ENCODE measurements around the gene LRRC8E. TPM values are rescaled to one million over a fixed set of nuclear protein-coding genes. Genes with fewer than 3 reads are reported as not detected.
"Not testable (repeated sequence)": the region's sequence is repeated elsewhere in the genome, so short reads cannot be mapped to it uniquely, and the experiment has no call there.

Gene LRRC8E
- total RNA-seq, 6 experiments from 2014 or later: 4.9 to 7.3 (median 6.1) TPM

DNA sequence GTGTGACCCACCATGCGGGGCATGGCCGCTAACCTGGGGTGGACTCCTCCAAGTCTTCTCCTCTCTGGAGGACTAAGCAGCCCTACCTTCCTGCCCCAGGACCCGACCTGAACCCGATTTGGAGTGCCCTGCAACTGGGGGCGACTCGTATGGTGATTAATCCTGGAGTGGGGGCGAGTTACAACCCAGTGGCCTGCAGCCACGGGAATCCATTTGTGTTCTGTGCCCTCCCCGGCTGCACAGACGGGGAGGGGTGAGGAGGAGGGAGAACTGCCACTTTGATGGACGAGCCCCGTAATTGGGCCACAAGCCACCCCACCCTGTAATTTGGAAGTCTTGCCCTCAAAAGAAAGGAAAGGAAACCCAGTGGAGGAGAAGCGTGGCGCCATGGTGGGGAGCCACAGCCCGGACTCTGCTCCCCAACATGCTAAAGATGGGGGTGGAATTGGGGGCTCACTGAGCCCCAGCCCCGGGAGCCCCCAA is 32.2 kb upstream of the LRRC8E start:
- Mint-ChIP-seq H3K9me3 (no peaks in the 10 kb centered on the region), H3K27ac (no peak overlapping the region), H3K4me1 (ENCODE audit: low read depth) (peaks cover 6% of the 10 kb centered on the region; the same call in 1 of the 2 replicates), H3K27me3 (ENCODE audit: insufficient read depth) (peaks cover 7% of the 10 kb centered on the region), H3K36me3 (ENCODE audit: low read depth) (no peaks in the 10 kb centered on the region), H3K4me3 (no peak overlapping the region)
- no peak for DNase-seq
- TF ChIP-seq, protein P1, sequence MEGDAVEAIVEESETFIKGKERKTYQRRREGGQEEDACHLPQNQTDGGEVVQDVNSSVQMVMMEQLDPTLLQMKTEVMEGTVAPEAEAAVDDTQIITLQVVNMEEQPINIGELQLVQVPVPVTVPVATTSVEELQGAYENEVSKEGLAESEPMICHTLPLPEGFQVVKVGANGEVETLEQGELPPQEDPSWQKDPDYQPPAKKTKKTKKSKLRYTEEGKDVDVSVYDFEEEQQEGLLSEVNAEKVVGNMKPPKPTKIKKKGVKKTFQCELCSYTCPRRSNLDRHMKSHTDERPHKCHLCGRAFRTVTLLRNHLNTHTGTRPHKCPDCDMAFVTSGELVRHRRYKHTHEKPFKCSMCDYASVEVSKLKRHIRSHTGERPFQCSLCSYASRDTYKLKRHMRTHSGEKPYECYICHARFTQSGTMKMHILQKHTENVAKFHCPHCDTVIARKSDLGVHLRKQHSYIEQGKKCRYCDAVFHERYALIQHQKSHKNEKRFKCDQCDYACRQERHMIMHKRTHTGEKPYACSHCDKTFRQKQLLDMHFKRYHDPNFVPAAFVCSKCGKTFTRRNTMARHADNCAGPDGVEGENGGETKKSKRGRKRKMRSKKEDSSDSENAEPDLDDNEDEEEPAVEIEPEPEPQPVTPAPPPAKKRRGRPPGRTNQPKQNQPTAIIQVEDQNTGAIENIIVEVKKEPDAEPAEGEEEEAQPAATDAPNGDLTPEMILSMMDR (IDR thresholded peaks at IDR 0.05): no peak

DNA sequence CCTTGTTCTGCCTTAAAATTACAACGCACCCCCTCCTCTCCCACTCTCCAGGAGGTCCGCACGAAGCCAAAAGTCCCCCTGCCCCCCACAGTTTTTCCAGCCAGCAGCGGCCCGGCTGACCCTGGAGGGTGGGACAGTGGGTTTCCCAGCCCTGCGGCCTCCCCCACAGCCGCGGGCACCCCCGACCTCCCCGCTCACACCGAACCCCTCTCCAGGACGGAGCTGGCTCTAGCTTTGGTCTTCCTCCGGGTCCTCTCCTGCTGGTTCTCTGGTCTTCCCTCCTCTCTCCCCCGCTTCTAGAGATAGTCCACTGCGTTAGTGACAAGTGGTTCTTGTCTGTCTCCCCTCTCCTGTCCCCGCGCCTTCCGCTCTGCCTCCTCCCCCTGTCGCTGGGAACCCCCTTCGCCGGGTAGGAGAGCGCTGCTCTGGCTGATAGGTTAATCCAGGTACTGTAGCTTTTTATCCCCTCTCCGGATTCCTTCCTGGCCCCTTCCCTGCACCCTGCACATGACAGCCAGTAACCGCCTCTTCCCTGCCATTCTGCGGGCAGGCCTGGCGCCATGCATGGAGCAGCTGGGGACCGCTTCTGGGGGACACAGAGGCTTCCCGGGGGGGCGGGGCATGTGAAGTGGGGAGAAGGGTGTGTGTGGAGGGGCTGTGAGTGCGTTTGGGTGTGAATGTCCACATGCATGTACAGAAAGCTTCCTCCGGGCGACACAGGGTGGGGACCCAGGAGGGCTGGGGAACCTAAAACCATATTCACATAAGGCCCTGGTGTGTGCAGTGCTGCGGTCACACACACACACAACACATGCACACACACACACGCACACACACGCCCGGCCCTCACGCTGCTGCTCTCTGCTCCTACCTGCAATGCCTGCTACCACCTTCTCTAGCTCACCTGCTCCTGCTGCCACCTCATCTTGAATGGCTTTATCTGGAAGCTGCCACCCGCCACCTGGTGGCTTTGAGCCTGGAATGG is 31.3 kb upstream of the LRRC8E start:
- peaks cover 6% of the 10 kb centered on the region; the same call in 1 of the 2 replicates for H3K4me1 Mint-ChIP-seq (ENCODE audit: low read depth)
- H3K36me3 Mint-ChIP-seq (ENCODE audit: low read depth): no peaks in the 10 kb centered on the region
- H3K4me3 Mint-ChIP-seq: no peak overlapping the region
- peaks cover 7% of the 10 kb centered on the region for H3K27me3 Mint-ChIP-seq (ENCODE audit: insufficient read depth)
- TF ChIP-seq, protein P1 (IDR thresholded peaks at IDR 0.05): no peak
- no peak overlapping the region for H3K27ac Mint-ChIP-seq
- no peak for DNase-seq
- H3K9me3 Mint-ChIP-seq: no peaks in the 10 kb centered on the region

DNA sequence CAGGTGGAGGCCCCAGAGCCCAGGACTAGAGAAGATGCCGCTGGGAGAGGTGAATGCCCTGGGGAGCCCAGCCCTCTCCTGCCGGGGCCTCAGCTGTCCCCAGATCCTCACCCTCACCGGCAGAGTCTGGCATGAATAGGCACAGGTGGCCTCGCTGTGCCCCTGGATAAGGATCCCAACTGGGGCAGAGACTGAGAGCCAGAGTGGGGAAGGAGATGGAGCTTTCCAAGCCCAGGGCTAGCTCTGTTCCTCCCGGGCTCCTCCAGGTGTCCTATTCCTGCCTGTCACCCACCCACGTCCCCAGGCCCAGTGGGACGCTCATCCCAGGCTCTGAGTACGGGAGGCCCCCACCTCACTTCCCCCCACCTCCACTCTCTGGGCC is 30.6 kb upstream of the LRRC8E start:
- DNase-seq: no peak
- no peaks in the 10 kb centered on the region for H3K36me3 Mint-ChIP-seq (ENCODE audit: low read depth)
- H3K4me3 Mint-ChIP-seq: no peak overlapping the region
- TF ChIP-seq, protein P1 (IDR thresholded peaks at IDR 0.05): no peak
- H3K4me1 Mint-ChIP-seq (ENCODE audit: low read depth): peaks cover 6% of the 10 kb centered on the region; the same call in 1 of the 2 replicates
- no peak overlapping the region for H3K27ac Mint-ChIP-seq
- no peaks in the 10 kb centered on the region for H3K9me3 Mint-ChIP-seq
- peaks cover 7% of the 10 kb centered on the region for H3K27me3 Mint-ChIP-seq (ENCODE audit: insufficient read depth)

DNA sequence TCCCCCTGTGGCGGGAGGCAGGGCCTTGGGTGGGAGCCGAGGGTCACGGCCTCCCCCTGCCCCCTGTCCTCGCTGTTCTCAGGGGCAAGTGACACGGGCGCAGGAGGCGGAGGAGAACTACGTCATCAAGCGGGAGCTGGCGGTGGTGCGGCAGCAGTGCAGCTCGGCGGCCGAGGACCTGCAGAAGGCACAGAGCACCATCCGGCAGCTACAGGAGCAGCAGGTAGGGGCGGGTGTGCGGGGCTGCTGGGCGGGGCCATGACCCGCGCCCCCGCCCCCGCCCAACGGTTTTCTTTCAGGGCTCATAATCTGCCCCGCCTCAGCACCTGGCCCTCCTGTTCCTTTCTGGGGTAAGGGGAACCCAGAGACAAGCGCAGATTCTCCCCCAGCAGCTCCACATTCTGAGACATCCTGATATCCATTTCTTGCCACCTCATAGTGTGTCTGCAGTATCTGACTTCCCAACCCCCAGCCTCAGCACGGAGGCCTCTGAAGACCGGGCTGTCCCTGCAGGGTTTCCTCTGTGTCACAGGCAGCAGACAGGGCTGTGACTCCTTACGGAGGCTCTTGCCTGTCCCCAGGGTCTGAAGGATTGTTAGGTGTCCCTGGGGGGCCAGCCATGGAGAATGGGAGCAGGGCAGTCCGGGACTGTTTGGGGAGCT is 30.1 kb upstream of the LRRC8E start:
- TF ChIP-seq, protein P1 (IDR thresholded peaks at IDR 0.05): no peak
- Mint-ChIP-seq H3K4me3 (no peak overlapping the region), H3K36me3 (ENCODE audit: low read depth) (no peaks in the 10 kb centered on the region), H3K27ac (no peak overlapping the region), H3K27me3 (ENCODE audit: insufficient read depth) (peaks cover 4% of the 10 kb centered on the region), H3K4me1 (ENCODE audit: low read depth) (0 out of 2 replicates have a peak, but pooled peaks cover under 1% of the 10 kb centered on the region), H3K9me3 (no peaks in the 10 kb centered on the region)
- DNase-seq: no peak

DNA sequence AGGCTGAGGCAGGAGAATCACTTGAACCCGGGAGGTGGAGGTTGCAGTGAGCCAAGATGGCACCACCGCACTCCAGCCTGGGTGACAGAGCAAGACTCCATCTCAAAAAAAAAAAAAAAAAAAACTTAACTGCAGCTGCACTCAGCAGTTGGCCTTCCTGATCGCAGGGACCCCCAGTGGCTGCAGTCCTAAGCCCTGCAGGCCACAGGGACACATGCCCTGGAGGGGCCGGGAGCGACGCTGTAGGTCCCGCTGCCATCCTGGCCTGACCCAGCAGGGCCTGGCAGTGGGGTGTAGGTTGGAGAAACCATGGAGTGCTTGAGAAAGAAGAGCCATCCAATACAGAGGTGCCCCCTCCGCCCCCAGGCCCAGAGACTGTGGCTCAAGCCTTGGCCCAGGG is 29.2 kb upstream of the LRRC8E start:
- not testable (repeated sequence) for H3K27me3 Mint-ChIP-seq (ENCODE audit: insufficient read depth); H3K27ac Mint-ChIP-seq; H3K4me1 Mint-ChIP-seq (ENCODE audit: low read depth); DNase-seq; H3K36me3 Mint-ChIP-seq (ENCODE audit: low read depth); H3K9me3 Mint-ChIP-seq; H3K4me3 Mint-ChIP-seq

Data from HFFc6 (cell line).